ENCODE measurements around the gene KRTAP19-1. TPM values are rescaled to one million over a fixed set of nuclear protein-coding genes. Genes with fewer than 3 reads are reported as not detected.

KRTAP19-1 gene
- total RNA-seq, 2 experiments from 2014 or later, result not detected

Other genes with a start within 250 kb of the KRTAP19-1 start
- not detected for gene KRTAP24-1, start 197.4 kb downstream of the KRTAP19-1 start, total RNA-seq
- gene KRTAP25-1, start 190.9 kb downstream of the KRTAP19-1 start, total RNA-seq, result not detected
- not detected for gene KRTAP26-1, start 160.1 kb downstream of the KRTAP19-1 start, total RNA-seq
- gene KRTAP27-1, start 142.7 kb downstream of the KRTAP19-1 start, total RNA-seq, result not detected
- not detected for gene KRTAP23-1, start 131.8 kb downstream of the KRTAP19-1 start, total RNA-seq
- gene KRTAP13-2, start 108.1 kb downstream of the KRTAP19-1 start, total RNA-seq, result not detected
- not detected for gene KRTAP13-1, start 84.3 kb downstream of the KRTAP19-1 start, total RNA-seq
- gene KRTAP13-3, start 54.4 kb downstream of the KRTAP19-1 start, total RNA-seq, result not detected
- not detected for gene KRTAP13-4, start 50.1 kb downstream of the KRTAP19-1 start, total RNA-seq
- gene KRTAP15-1, start 40.1 kb downstream of the KRTAP19-1 start, total RNA-seq, result not detected
- not detected for gene KRTAP19-2, start 7.1 kb upstream of the KRTAP19-1 start, total RNA-seq
- gene KRTAP19-3, start 11.6 kb upstream of the KRTAP19-1 start, total RNA-seq, result not detected
- gene KRTAP19-4, start 16.8 kb upstream of the KRTAP19-1 start, total RNA-seq, result not detected
- gene KRTAP19-5, start 21.8 kb upstream of the KRTAP19-1 start, total RNA-seq, result not detected
- gene KRTAP19-6, start 61.5 kb upstream of the KRTAP19-1 start, total RNA-seq, result not detected
- gene KRTAP19-7, start 80.9 kb upstream of the KRTAP19-1 start, total RNA-seq, result not detected
- gene KRTAP22-2, start 110.0 kb upstream of the KRTAP19-1 start, total RNA-seq, result not detected
- gene KRTAP6-3, start 112.1 kb upstream of the KRTAP19-1 start, total RNA-seq, result not detected
- not detected for gene KRTAP6-2, start 118.5 kb upstream of the KRTAP19-1 start, total RNA-seq
- gene KRTAP22-1, start 120.7 kb upstream of the KRTAP19-1 start, total RNA-seq, result not detected
- gene KRTAP6-1, start 133.6 kb upstream of the KRTAP19-1 start, total RNA-seq, result not detected
- gene KRTAP20-1, start 136.1 kb upstream of the KRTAP19-1 start, total RNA-seq, result not detected
- not detected for gene KRTAP20-4, start 140.3 kb upstream of the KRTAP19-1 start, total RNA-seq
- not detected for gene KRTAP20-2, start 154.8 kb upstream of the KRTAP19-1 start, total RNA-seq
- gene KRTAP20-3, start 162.5 kb upstream of the KRTAP19-1 start, total RNA-seq, result not detected
- not detected for gene KRTAP21-3, start 238.4 kb upstream of the KRTAP19-1 start, total RNA-seq

Measured in activated CD8-positive, alpha-beta T cell treated with anti-CD3 and anti-CD28 coated beads, Interleukin-2, amount 10 ng/mL, durations not matched to agents 7 days and 5 days (primary cell).